ENCODE data around the gene OPRD1.

DNA sequence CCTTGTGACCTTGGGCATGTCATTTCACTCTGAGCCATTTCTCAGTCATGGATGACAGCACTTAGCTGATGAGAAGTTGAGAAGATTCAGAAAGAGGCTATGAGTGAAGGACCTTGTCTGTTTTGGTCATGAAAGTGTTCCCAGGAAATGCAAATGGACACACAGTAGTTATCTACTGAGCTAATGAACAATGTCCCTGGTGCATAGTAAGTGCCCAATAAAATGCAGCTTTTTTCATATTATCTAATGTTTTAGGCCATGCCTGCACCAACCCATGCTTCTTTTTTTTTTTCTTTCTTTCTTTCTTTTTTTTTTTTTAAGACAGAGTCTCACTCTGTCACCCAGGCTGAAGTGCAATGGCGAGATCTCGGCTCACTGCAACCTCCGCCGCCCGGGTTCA lies 58.0 kb downstream of the OPRD1 start:
- TF ChIP-seq POLR2A (IDR thresholded peaks at IDR 0.05) (no peak), POLR2AphosphoS5 (IDR thresholded peaks at IDR 0.05) (no peak), EP300 (IDR thresholded peaks at IDR 0.05) (no peak)
- TF ChIP-seq, protein P1, sequence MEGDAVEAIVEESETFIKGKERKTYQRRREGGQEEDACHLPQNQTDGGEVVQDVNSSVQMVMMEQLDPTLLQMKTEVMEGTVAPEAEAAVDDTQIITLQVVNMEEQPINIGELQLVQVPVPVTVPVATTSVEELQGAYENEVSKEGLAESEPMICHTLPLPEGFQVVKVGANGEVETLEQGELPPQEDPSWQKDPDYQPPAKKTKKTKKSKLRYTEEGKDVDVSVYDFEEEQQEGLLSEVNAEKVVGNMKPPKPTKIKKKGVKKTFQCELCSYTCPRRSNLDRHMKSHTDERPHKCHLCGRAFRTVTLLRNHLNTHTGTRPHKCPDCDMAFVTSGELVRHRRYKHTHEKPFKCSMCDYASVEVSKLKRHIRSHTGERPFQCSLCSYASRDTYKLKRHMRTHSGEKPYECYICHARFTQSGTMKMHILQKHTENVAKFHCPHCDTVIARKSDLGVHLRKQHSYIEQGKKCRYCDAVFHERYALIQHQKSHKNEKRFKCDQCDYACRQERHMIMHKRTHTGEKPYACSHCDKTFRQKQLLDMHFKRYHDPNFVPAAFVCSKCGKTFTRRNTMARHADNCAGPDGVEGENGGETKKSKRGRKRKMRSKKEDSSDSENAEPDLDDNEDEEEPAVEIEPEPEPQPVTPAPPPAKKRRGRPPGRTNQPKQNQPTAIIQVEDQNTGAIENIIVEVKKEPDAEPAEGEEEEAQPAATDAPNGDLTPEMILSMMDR (IDR thresholded peaks at IDR 0.05), result no peak

All from stomach (tissue), 4 donors.